GM19468 (cell line): ENCODE results near the gene KIRREL1.

ENCODE experiments used
- ATAC-seq: cut with Tn5 transposase; IDR thresholded peaks from one replicate; pipeline ENCODE4 v1.9.1; 2021; ENCODE audit warnings: mild to moderate bottlenecking, moderate library complexity, moderate number of reproducible peaks; ENCODE audit not compliant: unreplicated experiment; ENCODE audit errors: extremely low read depth

KIRREL1 gene

GRCh38 chr1:158056498-158056897, 63.1 kb downstream of the KIRREL1 start:
- no peak for ATAC-seq

DNA sequence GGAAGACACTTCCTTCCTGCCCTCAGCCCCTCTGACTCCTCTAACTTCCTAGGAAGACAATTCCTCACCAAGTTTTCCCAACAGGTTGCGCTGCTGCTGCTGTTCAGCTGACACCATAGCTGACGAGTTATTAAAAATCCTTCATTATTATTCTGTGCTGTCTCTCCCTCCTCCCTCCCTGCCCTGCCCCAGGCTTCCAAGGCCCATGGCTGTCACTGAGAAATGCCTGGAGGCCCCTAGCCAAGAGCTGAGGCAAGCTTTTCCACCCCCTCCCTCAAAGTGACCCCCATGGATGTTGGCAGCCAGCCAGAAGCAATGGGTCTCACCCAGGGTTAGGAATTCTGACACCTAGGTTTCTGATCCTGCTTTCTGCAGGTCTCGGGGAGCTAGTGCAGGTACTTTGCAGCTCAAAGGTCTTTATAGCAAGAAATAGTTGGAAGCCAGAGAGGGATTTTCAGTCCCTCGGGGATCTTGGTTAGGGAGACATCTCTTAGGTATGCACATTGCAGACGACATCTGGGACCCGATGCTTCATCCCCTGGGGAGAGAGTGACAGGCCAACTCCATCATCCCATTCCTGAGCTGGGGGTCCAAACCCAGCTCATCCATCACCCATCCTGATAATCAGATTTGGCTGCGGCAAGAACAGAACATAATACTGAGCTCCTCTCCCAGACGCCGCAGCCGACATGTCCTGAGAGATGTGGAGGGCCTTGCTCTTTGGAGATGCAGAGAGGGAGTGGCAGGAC, 65.0 kb downstream of the KIRREL1 start:
- ATAC-seq, result no peak

DNA sequence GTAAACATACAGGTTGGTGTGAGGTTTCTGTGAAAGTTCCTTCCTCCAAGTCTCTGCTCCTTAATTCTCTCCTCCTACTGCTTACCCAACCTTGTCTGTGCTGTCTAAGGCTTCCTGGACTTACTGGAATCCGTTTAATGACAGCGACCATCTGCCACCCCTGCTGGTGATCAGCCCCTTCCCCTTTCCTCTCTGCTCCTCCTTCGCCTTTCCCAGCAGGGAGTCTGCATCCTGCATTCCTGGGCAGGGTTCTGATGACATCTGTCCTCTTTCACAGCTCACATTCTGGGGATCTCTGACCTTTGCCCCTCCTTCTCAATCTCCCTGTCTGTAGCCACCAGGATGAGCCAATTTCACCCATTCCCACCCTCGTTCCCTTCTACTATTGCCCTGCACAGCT, 66.5 kb downstream of the KIRREL1 start:
- ATAC-seq, result no peak

DNA sequence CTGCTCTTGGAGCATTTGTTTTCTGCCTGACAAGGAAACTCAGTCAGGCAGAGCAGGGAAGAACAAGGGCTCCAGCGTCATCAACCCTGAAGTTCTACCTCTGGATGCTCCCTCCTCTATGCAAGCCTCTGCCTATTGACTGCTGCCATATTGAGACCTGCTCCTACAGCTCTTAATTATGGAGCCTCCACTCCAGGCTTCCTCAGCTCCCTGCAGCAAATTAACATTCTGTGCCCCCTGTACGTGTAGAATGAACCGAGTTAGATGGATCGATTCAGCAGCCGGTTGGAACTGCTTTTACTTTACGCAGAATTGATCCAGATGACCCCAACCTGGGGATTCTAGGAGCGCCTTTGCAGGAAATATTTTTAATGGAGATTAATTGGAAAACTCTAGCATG, 68.7 kb downstream of the KIRREL1 start:
- no peak for ATAC-seq

GRCh38 chr1:158067662-158068061, 74.2 kb downstream of the KIRREL1 start:
- no peak for ATAC-seq

GRCh38 chr1:158068918-158069317, 75.5 kb downstream of the KIRREL1 start:
- ATAC-seq, result no peak

- ATAC-seq, result no peak
Observed at GRCh38 chr1:158071138-158071537, 77.7 kb downstream of the KIRREL1 start.

GRCh38 chr1:158075078-158075477, 81.6 kb downstream of the KIRREL1 start:
- no peak for ATAC-seq

DNA sequence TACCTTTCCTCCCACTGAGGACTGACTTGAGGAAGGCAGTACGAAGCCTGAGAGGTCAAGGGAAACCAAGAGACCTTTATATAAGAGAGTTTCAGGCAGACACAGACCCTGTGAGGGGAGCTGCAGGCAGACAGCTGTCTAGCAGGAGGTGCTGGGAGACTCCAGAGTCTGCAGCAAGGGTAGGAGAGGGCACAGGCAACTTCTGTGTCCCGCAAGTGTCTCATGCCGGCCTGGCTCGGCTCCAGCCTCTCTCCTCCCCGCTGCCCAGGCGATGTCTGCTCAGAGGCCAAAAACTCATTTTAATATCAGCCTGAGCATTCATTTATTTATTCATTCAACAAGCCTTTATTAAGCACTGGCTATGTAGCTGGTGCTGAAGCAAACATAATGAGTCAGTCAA, 83.0 kb downstream of the KIRREL1 start:
- ATAC-seq, result no peak

GRCh38 chr1:158077411-158078256, 84.2 kb downstream of the KIRREL1 start:
- no peak for ATAC-seq

- no peak for ATAC-seq
Observed at GRCh38 chr1:158078569-158079080, 85.2 kb downstream of the KIRREL1 start.

DNA sequence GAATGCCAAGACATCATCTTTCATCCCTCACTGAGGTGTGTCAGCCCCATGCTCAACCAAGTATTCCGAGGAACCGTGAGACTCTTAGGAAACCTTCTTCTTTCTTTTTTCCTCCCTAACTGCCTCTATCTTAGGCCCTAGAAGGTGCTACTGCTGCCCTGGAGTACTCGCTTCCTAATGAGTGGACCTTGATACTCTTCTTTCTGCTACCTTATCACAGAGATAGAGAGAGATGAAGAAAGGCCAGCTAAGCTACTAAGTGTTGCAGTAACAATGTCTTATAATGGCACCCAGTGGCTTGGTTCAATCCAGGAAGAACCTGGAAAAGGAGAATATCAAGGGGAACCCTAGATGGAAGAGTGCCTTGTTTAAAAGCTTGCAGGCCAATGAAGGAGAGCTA, 86.6 kb downstream of the KIRREL1 start:
- no peak for ATAC-seq

DNA sequence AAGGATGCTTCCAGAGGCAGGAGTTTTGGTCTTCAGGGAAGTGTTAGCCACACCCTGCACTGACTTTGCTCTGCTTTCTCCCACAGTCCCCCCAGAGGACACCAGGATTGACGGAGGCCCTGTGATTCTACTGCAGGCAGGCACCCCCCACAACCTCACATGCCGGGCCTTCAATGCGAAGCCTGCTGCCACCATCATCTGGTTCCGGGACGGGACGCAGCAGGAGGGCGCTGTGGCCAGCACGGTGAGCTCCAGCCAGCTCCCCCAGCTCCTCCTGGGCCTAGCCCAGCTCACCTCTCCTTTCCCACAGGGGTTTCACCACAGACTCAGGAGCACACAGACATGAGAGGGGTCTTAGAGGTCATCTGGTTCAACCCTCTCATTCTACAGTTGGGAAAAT, 90.9 kb downstream of the KIRREL1 start:
- ATAC-seq, result no peak

GRCh38 chr1:158084747-158085146, 91.3 kb downstream of the KIRREL1 start:
- ATAC-seq, result no peak

GRCh38 chr1:158087320-158087927, 94.0 kb downstream of the KIRREL1 start:
- ATAC-seq, result no peak

GRCh38 chr1:158089476-158089875, 96.0 kb downstream of the KIRREL1 start:
- no peak for ATAC-seq

DNA sequence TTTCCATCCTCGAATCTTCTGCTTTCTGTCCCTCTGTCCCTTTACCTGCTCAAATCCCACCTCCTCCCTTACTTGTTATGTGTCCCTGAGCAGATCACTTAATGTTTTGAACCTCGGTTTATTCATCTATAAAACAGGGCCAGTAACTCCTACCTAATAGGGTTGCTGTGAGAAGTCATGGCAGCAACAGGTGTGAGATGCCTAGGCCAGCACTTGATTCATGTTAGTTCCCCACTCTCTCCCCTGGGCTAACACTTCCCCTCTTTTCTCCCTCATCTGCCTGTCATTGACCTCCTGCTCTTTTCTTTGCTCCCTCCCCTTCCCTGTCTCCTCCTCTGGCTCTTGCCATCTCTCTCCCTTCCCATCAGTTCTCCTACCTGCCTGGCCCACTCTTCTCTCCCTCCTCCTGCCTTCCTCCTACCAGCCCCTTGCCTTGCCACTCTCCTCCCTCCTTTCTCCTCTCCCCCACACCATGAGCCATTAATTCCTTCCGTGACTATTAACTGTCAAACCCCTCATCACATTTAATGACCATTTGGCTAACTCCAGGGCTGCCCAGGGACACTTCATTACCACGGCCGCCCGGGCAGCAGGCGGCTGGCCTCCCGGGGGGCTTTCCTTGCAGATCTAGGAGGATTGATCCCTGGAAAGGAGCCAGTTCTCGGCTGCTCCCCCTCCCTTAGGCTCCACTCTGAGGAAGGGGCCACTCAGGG, 96.6 kb downstream of the KIRREL1 start:
- no peak for ATAC-seq

DNA sequence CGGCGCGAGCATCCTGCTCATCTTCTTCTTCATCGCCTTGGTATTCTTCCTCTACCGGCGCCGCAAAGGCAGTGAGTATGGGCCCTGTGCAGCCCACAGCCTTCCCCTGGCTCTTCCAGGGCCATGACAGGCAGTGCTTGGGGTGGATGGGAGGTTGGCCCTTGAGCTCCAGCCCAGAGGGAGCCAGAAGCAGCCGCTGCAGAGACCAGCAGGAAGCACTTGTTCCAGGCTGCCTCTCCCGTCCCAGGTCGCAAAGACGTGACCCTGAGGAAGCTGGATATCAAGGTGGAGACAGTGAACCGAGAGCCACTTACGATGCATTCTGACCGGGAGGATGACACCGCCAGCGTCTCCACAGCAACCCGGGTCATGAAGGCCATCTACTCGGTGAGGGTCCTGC, 99.9 kb downstream of the KIRREL1 start:
- no peak for ATAC-seq

DNA sequence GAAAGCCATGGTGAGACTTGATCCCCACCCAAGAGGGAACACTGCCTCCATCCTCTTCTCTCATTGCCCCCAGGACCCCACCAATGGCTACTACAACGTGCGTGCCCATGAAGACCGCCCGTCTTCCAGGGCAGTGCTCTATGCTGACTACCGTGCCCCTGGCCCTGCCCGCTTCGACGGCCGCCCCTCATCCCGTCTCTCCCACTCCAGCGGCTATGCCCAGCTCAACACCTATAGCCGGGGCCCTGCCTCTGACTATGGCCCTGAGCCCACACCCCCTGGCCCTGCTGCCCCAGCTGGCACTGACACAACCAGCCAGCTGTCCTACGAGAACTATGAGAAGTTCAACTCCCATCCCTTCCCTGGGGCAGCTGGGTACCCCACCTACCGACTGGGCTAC, 101.1 kb downstream of the KIRREL1 start:
- ATAC-seq, result no peak

GRCh38 chr1:158095737-158096335, 102.4 kb downstream of the KIRREL1 start:
- no peak for ATAC-seq
